ENCODE results near the gene MPG.

Gene MPG

GRCh38 chr16:69181-69580, 8.8 kb upstream of the MPG start:
- DNase-seq (ENCODE audit: low spot score): no peak
- Histone ChIP-seq H3K27ac (peak overlapping the region; percentile 87 to 100), H3K4me3 (peak overlapping the region; percentile 47)
- TF ChIP-seq CTCF (IDR thresholded peaks at IDR 0.05): no peak

GRCh38 chr16:71210-71539, 6.8 kb upstream of the MPG start:
- Histone ChIP-seq H3K4me3 (peak overlapping the region; percentile 86), H3K27ac (peak overlapping the region; percentile 87 to 100)
- DNase-seq (ENCODE audit: low spot score): no peak
- no peak for TF ChIP-seq CTCF (IDR thresholded peaks at IDR 0.05)

GRCh38 chr16:71540-72401, 6.3 kb upstream of the MPG start:
- DNase-seq (ENCODE audit: low spot score): peak; percentile 91
- Histone ChIP-seq H3K27ac (peak overlapping the region; percentile 87 to 100), H3K4me3 (peak overlapping the region; percentile 86)
- no peak for TF ChIP-seq CTCF (IDR thresholded peaks at IDR 0.05)

GRCh38 chr16:72561-73548, 5.2 kb upstream of the MPG start, which contains the start of gene RHBDF1:
Gene RHBDF1, minus strand, starts transcription at chr16:72631. Its CDS starts 7,616 bp downstream, at chr16:65015.
- DNase-seq (ENCODE audit: low spot score): no peak
- Histone ChIP-seq H3K27ac (peak within 1 kb of the TSS; percentile 87 to 100), H3K4me3 (peak within 1 kb of the TSS; percentile 86)
- no peak for TF ChIP-seq CTCF (IDR thresholded peaks at IDR 0.05)

GRCh38 chr16:74051-74746, 3.8 kb upstream of the MPG start:
- Histone ChIP-seq H3K4me3 (no peak overlapping the region), H3K27ac (peak overlapping the region; percentile 41 to 100)
- no peak for DNase-seq (ENCODE audit: low spot score)
- no peak for TF ChIP-seq CTCF (IDR thresholded peaks at IDR 0.05)

GRCh38 chr16:74747-75334, 3.2 kb upstream of the MPG start:
- peak overlapping the region; percentile 99 to 100 for H3K27ac ChIP-seq

More at GRCh38 chr16:74747-75334, 3.2 kb upstream of the MPG start:
- no peak for TF ChIP-seq CTCF (IDR thresholded peaks at IDR 0.05)
- DNase-seq (ENCODE audit: low spot score): no peak
- no peak overlapping the region for H3K4me3 ChIP-seq

Measured in coronary artery (tissue), 2 donors.